Fibroblast of skin of right biceps (primary cell): ENCODE data around the gene RGS17.
"Not testable (repeated sequence)": the region's sequence is repeated elsewhere in the genome, so short reads cannot be mapped to it uniquely, and the experiment has no call there.

Experiments
- DNase-seq: peaks from one replicate; pipeline ENCODE4 v3.0.0-alpha.2; 2013

Gene RGS17, protein sequence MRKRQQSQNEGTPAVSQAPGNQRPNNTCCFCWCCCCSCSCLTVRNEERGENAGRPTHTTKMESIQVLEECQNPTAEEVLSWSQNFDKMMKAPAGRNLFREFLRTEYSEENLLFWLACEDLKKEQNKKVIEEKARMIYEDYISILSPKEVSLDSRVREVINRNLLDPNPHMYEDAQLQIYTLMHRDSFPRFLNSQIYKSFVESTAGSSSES

DNA sequence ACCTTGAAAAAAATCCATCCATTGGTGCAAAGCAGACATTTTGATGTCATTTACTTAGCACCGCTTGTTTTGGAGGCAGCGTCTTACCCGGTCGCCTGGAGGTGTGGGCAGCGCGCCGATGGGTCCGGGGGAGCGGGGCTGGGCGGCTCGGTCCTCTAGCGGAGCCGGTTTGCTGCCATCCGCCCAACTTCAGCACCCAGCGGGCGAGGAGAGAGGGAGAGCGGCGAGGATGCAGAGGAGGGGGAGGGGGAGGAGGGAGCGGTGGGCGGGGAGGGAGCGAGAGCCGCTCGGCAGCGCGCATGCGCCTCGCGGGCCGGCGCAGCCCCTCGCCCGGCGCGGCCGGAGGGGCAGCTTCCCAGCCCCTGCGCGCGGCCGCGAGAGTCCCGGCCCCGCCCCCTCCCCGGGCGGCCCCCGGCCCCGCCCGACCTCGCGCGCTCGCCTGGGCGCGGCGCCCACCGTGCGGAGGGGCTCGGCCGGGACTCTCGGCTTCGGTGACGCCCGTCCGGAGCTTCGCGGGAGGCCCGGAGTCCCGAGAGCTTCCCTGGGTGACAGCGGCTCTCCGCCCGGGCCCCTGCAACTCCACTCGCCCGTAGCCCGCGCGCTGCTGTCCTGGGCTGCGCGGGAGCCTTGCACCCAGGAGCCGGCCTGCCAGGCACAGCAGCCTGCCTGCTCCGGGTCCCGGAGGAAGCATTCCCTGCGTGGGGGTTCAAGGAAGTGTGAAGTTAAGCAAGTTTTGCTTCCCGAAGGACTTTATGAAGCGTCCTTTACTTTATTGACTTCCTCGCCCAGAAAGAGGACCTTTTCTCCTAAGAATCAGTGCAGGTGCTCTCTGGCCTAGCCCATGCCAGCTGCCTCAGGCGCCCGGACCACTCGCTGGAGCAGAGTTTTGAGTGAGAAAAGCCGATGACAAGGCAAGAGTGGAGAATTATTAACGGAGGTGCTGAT is at the start of gene RGS17:
TSS of gene RGS17 (minus strand) at position 246 of the 945 bp plus-strand sequence. CDS start 87,264 bp downstream, outside the sequence.
- DNase-seq = peak; percentile 76

- DNase-seq = no peak
Measured at GRCh38 chr6:153172815-153173214, 41.7 kb upstream of the RGS17 start.

DNA sequence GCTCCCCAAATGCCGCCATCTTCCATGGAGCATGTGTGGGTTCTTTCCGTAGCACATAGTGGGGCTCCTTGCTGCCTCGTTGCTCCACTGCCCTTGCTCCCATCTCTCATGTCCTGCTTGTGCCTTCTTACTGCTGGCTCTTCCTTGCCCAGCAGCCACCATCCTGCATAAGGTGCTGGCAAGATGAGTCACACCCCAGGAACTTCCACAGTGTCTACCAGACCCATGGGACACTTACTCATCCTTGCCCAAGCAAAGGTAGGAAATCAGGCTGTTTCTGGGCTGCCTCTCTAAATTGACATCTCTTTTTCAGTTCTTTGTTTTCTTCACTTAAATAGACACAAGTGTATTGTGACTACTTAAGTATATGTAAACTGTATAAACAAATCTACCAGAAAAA is 39.4 kb upstream of the RGS17 start:
- DNase-seq = peak; percentile 65

DNA sequence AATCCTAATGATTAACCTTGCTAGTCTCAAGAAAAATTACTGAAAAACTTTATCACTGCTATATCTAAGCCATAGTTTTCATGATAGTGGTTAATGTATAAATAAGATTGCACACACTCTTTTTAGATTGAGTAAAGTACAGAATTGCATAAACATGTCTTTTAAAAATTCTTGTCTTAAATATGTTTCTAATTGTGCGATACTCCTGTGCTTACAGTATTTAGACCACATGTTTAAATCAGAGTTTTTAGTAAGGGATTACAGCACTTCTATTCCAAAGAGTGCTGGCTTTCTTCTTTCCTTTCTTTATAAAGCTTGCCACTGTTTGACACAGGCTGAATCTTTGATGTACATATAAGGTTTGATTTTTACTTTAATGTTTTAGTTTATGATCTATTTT is 36.8 kb upstream of the RGS17 start:
- DNase-seq = no peak

GRCh38 chr6:153167061-153167891 is 36.2 kb upstream of the RGS17 start:
- peak; percentile 84 for DNase-seq

- DNase-seq = no peak
Measured at GRCh38 chr6:153162646-153163045, 31.6 kb upstream of the RGS17 start.

DNA sequence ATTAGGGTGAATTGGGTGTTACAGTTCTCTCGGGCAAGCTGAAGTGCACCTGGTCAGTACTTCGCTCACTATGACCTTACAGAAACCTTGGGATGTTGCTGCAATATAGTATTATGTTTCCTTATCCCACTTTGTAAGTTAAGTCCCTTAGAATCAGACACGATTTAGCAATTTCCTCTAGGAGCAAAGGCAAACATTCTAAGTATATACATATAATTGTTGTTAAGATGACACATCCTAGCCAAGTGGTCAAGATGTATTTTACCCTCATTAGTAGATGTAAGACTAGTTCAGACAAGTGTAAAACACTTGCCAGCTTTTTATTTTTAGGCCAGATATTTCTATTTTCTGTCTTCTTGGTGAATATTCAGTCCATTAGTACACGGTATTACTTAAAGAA is 31.1 kb upstream of the RGS17 start:
- no peak for DNase-seq

DNA sequence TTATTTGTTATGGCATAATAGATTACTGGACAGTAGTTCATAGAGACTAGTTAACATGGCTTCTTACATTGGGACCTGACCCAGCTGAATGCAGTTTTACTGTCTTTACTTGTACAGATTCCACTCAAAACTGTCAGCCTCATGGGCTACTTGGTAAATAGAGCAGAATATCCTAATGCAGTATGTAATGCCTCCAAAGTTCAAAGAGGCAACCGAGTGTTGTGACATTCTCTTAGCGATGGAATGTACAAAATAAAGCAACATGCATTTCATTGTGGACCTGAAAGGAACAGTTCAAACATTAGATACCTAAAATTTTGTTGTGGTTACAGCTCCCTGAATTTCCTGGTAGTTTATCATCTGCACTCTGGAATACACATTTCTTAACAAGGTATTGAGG is 29.1 kb upstream of the RGS17 start:
- no peak for DNase-seq

- DNase-seq = no peak
Measured at GRCh38 chr6:153150752-153151440, 19.8 kb upstream of the RGS17 start.

GRCh38 chr6:153150371-153150751 is 19.3 kb upstream of the RGS17 start:
- DNase-seq = no peak

DNA sequence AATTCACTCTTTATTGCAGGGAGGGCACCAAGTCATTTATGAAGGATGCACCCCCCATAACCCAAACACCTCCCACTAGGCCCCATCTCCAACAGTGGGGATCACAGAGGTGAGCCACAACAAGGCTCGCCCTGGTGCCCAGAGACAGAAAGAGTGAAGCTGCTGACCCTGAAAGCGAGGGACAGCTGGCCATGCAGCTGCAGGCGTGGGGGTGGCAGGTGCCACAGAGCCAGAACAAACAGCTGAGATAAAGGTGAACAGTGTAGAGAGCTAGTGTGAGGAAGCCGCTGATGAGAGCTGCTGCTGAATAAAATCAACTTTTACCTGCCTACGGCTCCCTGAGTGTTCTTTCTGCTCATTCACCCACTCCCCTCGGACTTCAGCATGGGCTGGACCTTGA is 18.8 kb upstream of the RGS17 start:
- DNase-seq = no peak

DNA sequence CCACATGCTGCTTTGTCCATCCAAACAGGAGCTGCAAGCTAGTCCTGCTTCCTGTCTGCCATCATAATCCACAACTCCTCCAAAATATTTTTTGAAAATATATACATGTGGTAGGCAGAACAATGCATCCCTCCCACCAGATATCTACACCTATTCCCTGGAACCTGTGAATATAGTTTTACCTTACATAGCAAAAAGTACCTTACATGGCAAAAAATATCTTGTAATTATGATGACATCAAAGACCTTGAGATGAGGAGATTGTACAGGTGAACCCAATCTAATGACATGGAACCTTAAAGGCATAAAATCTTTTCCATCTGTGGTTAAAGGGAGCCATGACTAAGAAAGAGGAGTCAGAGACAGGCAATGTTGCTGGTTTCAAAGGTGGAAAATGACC is 15.3 kb upstream of the RGS17 start:
- DNase-seq = no peak

DNA sequence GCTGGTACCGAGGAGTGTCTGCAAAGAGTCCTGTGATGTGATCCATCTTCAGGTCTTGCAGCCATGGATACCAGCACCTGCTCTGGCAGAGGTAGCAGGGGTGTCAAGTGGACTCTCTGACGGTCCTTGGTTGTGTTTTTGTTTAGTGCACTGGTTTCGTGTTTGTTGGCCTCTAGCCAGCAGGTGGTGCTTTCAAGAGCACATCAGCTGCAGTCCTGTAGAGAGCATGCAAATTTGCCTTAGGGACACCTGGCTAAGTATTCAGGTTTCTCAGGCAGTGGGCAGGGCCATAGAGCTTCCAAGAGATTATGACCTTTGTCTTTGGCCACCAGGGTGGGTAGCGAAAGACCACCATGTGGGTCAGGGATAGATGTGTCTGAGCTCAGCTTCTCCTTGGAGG is 14.5 kb upstream of the RGS17 start:
- DNase-seq = no peak

GRCh38 chr6:153143200-153143599 is 12.1 kb upstream of the RGS17 start:
- no peak for DNase-seq

DNA sequence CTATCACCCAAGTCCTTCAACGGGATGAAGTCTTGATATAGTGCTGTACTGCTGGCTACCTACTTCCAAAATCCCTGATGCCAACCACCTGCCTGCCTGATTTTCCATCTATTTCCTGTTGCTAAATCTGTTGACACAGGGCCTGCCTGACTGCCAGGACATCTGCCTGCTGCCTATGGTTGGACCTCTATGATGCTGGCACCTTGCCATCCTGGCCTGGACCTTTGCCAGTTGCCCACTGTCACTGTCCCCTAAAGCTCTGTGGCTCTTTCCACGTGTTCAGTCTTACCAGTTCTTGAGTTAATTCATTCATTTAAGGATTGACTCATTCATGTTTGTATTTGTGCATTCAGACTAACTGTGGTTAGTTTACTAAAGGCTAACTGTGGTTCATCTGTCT is 9.2 kb upstream of the RGS17 start:
- DNase-seq = no peak

GRCh38 chr6:153138930-153139329 is 7.8 kb upstream of the RGS17 start:
- no peak for DNase-seq

GRCh38 chr6:153135681-153136080 is 4.6 kb upstream of the RGS17 start:
- no peak for DNase-seq

DNA sequence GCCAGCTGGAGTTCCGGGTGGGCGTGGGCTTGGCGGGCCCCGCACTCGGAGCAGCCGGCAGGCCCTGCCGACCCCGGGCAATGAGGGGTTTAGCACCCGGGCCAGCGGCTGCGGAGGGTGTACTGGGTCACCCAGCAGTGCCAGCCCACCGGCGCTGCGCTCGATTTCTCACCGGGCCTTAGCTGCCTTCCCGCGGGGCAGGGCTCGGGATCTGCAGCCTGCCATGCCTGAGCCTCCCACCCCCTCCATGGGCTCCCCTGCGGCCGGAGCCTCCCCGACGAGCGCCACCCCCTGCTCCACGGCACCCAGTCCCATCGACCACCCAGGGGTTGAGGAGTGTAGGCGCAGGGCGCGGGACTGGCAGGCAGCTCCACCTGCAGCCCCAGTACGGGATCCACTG is 2.6 kb upstream of the RGS17 start:
- DNase-seq = not testable (repeated sequence)

DNA sequence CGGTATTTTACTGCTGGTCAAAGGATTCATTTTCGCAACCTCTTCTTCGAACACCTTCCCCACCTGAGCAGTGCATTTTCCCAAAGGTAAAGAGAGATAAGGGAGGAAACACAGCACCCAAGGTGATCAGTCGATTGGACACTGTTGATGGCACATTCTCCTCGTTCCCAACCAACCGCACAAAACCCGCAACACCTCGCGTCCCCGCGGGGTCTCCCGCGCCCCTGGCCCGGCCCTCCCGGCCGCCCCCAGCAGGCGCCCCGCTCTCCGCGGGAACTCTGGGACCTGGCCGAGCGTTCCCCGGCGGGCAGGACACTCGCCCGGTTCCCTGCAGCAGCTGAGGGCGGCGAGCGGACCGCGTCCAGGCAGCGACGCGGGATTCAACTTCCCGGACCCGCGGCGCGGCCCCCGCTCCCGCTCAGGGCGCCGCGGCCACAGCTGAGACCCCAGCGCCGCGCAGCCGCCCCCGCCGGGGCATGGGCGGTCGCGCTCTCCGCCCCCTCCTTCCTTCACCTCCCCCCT is 506 bp downstream of the RGS17 start:
- DNase-seq = no peak

GRCh38 chr6:153129873-153130514 is 1.1 kb downstream of the RGS17 start:
- peak; percentile 15 for DNase-seq

- DNase-seq = no peak
Measured at GRCh38 chr6:153126218-153126617, 4.9 kb downstream of the RGS17 start.

DNA sequence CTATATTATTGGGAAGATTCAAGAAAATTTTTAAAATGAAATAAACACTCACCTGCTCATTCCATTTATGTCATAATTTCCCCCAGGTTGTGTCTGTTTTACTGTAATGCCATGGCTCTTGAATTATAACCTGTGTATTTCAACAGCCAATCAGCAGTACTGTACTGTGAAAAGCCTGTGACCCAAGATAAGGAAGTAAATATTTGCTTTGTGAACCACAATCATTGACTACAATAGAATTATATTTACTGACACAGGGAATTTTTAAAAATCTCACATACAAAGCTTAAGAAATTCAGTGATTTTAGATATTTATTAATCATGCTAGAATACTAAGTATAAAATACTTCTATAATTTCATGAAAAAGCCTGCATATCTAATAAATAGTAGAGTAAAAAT is 6.0 kb downstream of the RGS17 start:
- DNase-seq = no peak
